ENCODE results near the gene TUBGCP3.
"Not testable (repeated sequence)": the region's sequence is repeated elsewhere in the genome, so short reads cannot be mapped to it uniquely, and the experiment has no call there.

TUBGCP3 gene

DNA sequence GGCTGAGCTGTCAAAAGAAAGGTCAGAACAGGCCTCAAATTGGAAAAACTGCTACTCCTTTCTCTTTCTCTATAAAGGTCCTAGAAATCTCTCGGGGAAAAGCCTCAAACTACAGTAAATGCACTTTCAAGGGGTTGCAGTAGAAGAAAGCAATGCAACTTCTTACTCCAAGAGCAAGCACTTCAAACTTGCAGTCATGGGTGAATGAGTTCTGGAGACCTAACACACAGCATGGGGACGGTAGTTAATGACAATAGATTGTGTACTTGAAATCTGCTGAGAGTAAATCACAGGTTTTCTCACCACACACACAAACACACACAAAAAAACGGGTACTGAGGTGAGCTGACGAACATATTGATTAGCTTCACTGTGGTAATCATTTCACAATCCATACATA is 11.8 kb downstream of the TUBGCP3 start:
- peak; percentile 52 for DNase-seq

- DNase-seq, result no peak
Measured at GRCh38 chr13:112575675-112576074, 12.3 kb downstream of the TUBGCP3 start.

DNA sequence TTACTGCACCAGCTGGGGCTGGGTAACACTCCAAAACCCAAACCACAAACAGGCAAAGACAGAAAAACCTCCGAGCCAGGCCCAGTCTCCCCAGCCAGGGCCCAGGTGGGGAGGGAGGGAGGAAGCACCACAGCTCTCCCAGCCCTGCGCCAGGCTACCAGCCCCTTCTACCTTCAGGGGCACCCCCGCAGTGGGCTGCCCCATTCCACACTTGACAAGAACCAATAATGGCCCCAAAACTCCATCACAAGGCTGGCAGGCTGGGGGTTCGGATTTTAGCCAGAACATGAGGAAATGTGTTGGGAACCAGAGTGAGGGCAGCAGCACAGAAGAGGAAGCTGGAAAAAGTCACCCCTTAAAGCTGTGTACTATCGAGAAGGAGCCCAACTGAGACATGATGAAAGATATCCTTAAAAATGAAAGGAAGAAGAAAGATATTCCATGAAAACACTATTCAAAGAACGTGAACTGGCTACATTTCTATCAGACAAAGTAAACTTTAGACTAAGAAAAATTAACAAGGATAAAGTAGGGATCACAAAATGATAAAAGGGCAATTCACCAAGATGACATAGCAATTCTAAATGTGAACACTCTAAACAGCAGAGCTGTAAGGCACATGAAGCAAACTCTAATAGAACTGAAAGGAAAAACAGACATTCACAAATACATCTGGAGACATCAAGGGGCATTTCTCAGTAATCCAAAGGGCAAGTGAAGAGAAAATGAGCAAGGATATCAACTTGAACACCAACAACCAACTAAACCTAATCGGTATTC is 12.9 kb downstream of the TUBGCP3 start:
- DNase-seq, result no peak

DNA sequence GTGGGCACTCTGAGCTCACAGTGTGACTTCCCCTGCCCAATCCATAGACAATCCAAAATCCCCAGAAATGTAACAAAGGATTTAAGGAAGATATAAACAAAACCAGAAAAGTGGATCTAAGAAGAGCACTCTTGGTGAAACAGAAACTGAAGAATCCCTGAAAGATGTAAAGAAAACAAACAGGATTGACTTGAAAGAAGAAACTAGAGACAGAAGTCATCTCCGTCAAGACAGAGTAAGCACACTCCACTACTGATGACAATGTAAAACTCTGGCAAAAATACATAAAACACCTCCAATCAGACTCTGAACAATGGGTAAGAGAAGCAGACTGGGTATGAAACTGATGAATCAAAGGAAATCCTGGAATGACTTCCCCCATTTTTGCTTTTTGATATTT is 13.5 kb downstream of the TUBGCP3 start:
- no peak for DNase-seq

DNA sequence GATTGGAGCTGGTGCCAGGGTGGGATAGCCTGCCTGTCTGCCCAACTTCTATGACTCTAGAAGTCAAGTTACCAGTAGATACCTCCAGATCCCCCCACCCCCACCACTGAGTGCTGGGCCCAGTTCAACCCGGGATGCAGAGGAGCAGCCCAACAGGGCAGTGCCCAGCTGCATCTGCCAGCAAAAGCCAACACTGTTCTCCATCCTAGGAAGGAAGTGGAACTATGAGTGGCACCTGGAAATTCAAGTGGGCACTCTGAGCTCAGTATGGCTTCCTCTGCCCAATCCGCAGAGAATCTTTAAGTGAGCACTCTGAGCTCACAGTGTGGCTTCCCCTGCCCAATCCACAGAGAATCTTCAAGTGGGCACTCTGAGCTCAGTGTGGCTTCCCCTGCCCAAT is 14.2 kb downstream of the TUBGCP3 start:
- no peak for DNase-seq

GRCh38 chr13:112572366-112572765 is 15.6 kb downstream of the TUBGCP3 start:
- no peak for DNase-seq

- DNase-seq, result no peak
Measured at GRCh38 chr13:112569821-112570220, 18.1 kb downstream of the TUBGCP3 start.

- no peak for DNase-seq
Measured at GRCh38 chr13:112567161-112567862, 20.6 kb downstream of the TUBGCP3 start.

- DNase-seq, result no peak
Measured at GRCh38 chr13:112562786-112563383, 25.1 kb downstream of the TUBGCP3 start.

DNA sequence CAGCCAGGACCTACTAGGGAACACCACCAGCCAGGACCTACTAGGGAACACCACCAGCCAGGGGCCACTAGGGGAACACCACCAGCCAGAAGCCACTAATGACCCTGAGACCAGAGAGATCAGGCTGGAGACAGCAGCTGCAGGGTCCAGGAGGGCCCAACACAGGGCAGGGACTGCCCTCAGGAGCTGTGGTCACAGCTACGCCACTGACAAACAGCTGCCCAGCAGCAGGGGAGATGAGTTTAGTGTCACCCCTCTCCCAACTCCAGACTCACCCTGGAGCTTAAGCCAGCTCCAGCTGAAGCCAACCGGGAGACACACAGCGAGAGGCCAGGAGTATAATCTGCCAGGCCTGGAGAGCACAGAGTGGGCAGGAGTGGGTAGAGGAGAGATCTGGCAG is 25.7 kb downstream of the TUBGCP3 start:
- DNase-seq, result no peak

DNA sequence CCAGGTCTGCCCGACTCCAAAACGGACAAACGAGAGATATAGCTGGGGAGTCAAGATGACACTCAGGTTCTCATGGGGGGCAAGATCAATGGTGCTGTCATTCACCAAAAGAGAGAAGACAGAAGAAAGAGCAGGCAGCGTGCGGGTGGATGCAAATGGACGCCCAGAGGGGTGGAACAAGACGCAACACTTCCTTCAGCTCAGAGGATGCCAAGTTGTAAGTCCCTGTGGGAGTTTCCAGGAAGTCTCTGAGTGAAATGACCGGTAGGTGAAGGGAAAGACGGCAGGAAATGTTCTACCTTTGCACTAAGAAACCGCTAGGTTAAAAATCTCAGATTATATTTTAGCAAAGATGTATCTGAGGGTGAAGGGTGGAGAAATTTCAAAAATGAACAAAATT is 26.5 kb downstream of the TUBGCP3 start:
- DNase-seq, result no peak

GRCh38 chr13:112558696-112559418 is 29.1 kb downstream of the TUBGCP3 start:
- no peak for DNase-seq

- DNase-seq, result no peak
Measured at GRCh38 chr13:112556600-112556999, 31.4 kb downstream of the TUBGCP3 start.

DNA sequence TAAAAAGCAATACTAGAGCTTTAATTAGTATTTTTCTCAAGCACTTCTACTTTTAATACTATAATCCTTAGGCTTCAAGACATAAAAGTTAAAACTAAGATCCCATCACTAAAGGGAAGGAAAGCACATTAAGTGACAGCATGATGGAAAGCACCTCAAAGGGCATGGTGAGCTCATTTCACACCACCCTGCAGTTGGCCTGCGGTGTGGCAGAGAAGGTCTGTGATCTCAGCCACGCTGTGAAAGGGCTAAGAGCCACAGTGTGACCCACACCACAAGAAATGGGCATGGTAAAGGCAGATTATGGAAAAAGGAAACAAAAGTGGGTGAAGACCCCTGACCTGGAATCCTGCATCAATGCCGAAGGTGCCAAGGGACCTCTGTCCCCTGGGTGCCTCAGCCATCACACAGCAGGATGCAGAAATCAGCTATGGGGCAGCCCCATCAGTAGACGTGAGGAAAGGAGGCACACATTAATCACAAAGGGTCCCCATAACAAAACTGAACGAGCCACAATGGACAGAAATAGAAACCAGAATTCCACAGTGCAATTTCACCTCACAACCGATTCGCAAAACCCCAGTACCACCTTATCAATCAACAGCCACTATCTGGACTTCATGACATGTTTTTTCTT is 33.6 kb downstream of the TUBGCP3 start:
- no peak for DNase-seq

- not testable (repeated sequence) for DNase-seq
Measured at GRCh38 chr13:112548975-112549374, 39.0 kb downstream of the TUBGCP3 start.

DNA sequence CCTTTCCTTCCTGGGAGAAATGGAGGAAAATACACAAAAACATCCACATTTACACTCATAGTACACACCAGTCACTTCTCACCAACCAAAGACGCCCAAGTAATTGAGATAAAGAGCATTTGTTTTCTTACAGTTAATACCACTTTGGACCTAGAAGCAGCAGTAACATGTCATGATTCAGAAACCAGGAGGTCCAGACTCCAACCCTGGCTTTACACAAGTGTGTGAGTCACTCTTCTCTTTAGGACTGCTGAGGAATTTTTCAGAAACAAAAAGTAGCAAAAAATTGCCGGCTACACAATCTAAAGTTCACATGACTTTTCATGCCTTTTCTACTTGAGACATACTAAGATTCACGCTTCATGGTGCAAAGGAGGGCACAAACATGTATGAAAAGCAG is 42.1 kb downstream of the TUBGCP3 start:
- no peak for DNase-seq

DNA sequence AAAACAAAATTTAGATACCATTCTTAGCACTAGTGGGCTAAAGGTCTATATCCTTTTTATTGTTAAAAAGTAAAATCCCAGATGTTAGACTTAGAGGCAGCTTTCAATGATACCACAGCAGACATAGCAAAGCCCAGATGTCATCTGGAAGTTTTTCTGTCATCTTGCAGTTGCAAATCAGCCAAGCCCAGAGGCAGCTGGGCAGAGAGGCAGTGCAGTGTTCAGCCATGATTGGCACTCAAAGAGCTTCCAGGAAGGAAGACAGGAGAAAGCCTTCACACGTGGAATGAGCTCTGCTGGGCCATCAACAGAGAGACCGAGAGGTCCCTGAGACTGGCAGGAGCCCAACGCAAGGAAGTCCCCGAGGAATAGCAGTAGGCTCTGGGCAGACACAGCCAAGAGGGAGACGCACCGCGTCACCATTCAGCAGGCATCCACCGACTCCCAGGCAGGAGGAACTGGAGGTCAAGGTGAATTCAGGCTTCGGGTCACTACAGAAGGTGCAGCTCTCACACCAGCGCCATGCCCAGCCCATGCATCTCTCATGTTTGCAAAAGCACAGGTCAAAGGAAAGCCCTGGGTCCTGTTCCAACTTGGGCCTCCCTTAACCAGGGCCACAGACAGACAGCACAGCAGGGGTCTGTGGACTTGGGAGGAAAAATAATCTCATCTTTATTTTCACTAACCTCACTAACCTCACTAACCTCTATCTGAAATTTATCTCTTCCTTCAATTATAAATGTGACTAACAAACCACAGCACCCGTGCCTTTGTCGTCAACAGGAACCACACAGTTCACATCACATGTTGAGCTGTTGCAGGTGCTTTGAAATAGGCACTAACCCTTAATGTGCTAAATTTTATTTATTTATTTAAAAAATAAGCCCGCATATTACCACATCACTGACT is 54.9 kb downstream of the TUBGCP3 start:
- DNase-seq, result no peak

DNA sequence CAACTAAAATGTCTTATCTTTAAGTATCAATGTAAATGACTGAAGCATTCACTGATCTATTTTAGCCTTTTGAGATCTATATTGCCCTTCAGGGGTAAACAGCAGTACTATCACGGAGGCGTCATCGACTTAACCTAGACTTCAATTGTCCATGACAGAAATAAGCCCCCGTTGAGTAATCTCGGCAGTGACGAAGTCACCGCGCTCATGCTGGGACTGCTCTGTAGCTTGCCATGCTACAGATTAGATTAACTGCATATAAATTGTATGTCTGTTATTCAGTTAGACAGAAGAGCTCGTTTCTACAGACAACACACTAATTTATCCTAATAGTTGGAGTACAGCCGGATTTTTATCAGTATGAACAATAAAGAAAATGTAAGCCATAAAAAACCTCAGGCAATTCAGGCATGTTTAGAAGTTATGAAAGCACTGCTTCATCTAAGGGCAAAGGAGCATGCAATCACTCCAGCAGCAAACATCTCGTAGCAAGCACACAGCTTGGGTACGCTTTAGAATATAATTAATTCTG is 56.6 kb downstream of the TUBGCP3 start:
- DNase-seq, result no peak

DNA sequence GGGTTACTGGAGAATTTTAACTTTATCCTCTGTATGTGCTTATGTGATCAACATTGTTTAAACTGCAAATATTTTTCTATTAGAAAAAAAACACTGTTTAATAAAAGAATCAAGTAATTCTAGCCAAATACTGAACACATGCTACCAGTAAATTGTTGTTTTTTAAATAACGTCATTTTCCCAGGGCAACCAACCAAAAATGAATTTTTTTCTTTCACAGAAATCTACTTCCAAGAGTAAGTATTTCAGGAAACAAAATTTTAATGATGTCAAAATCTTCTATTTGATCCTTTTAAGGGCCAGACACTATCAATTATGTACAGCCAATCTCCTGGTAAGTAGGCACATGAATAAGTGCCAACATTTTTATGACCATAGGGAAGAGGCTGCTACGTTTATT is 57.1 kb downstream of the TUBGCP3 start:
- no peak for DNase-seq

- DNase-seq, result no peak
Measured at GRCh38 chr13:112529216-112529615, 58.7 kb downstream of the TUBGCP3 start.

DNA sequence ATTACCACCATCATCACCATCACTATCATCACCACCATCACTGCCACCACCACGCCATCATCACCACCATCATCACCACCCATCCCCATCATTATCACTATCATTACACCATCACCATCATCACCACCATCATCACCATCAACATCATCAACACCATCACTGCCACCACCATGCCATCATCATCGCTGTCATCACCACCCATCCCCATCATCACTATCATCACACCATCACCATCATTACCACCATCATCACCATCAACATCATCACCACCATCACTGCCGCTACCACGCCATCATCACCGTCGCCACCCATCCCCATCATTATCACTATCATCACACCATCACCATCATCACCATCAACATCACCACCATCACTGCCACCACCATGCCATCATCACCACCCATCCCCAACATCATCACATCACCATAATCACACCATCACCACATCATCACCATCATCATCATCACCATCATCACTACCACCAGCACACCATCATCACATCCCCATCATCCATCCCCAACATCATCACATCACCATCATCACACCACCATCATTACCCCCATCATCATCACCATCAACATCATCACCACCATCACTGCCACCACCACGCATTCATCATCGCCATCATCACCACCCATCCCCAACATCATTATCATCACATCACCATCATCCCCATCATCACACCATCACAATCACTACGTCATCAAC is 61.7 kb downstream of the TUBGCP3 start:
- DNase-seq, result no peak
